ENCODE measurements around the gene LIX1L.
A peak's percentile ranks its signal among the peaks of the same experiment; 100 is the strongest.

LIX1L gene

GRCh38 chr1:145987926-145988325, 30.1 kb upstream of the LIX1L start:
- Histone ChIP-seq H3K36me3 (peaks cover 20% of the 10 kb centered on the region), H3K27me3 (no peaks in the 10 kb centered on the region), H3K4me3 (ENCODE audit: low read depth in 1 of 2, low read length in 1 of 2) (no peak overlapping the region), H3K9me3 (no peaks in the 10 kb centered on the region), H3K4me1 (ENCODE audit: control insufficient read depth in 1 of 2, insufficient read depth in 1 of 2, low read depth in 1 of 2, low read length in 1 of 2) (peaks cover 75 to 78% of the 10 kb centered on the region in 2 experiments), H3K27ac (peak overlapping the region; percentile 56)
- no peak for TF ChIP-seq CTCF (IDR thresholded peaks at IDR 0.05)

GRCh38 chr1:145986551-145986950, 28.7 kb upstream of the LIX1L start:
- H3K4me1 ChIP-seq (ENCODE audit: control insufficient read depth in 1 of 2, insufficient read depth in 1 of 2, low read depth in 1 of 2, low read length in 1 of 2), result peaks cover 75 to 77% of the 10 kb centered on the region in 2 experiments

GRCh38 chr1:145985502-145986439, 28.0 kb upstream of the LIX1L start:
- Histone ChIP-seq H3K4me1 (ENCODE audit: control insufficient read depth in 1 of 2, insufficient read depth in 1 of 2, low read depth in 1 of 2, low read length in 1 of 2) (peaks cover 82% of the 10 kb centered on the region in 2 experiments), H3K27ac (peak overlapping the region; percentile 98), H3K36me3 (peaks cover under 1% of the 10 kb centered on the region), H3K9me3 (no peaks in the 10 kb centered on the region), H3K27me3 (no peaks in the 10 kb centered on the region), H3K4me3 (ENCODE audit: low read depth in 1 of 2, low read length in 1 of 2) (peak overlapping the region; percentile 53 to 58)
- no peak for TF ChIP-seq CTCF (IDR thresholded peaks at IDR 0.05)

More at GRCh38 chr1:145986551-145986950, 28.7 kb upstream of the LIX1L start:
- H3K4me3 ChIP-seq (ENCODE audit: low read depth in 1 of 2, low read length in 1 of 2), result peak overlapping the region; percentile 53 to 58
- H3K36me3 ChIP-seq, result peaks cover 7% of the 10 kb centered on the region
- no peaks in the 10 kb centered on the region for H3K9me3 ChIP-seq
- no peak for TF ChIP-seq CTCF (IDR thresholded peaks at IDR 0.05)
- no peaks in the 10 kb centered on the region for H3K27me3 ChIP-seq
- H3K27ac ChIP-seq, result peak overlapping the region; percentile 98

GRCh38 chr1:145985129-145985501, 27.3 kb upstream of the LIX1L start:
- Histone ChIP-seq H3K4me3 (ENCODE audit: low read depth in 1 of 2, low read length in 1 of 2) (peak overlapping the region; percentile 53 to 58), H3K9me3 (no peaks in the 10 kb centered on the region), H3K27ac (peak overlapping the region; percentile 98), H3K27me3 (no peaks in the 10 kb centered on the region), H3K36me3 (no peaks in the 10 kb centered on the region), H3K4me1 (ENCODE audit: control insufficient read depth in 1 of 2, insufficient read depth in 1 of 2, low read depth in 1 of 2, low read length in 1 of 2) (peaks cover 88% of the 10 kb centered on the region in 2 experiments)
- no peak for TF ChIP-seq CTCF (IDR thresholded peaks at IDR 0.05)

- no peaks in the 10 kb centered on the region for H3K9me3 ChIP-seq
- no peaks in the 10 kb centered on the region for H3K27me3 ChIP-seq
- no peak for TF ChIP-seq CTCF (IDR thresholded peaks at IDR 0.05)
- peak overlapping the region in 1 of 2 experiments; percentile 58 for H3K4me3 ChIP-seq (ENCODE audit: low read depth in 1 of 2, low read length in 1 of 2)
- H3K27ac ChIP-seq, result peak overlapping the region; percentile 99
- H3K4me1 ChIP-seq (ENCODE audit: control insufficient read depth in 1 of 2, insufficient read depth in 1 of 2, low read depth in 1 of 2, low read length in 1 of 2), result peaks cover 93 to 95% of the 10 kb centered on the region in 2 experiments
- no peaks in the 10 kb centered on the region for H3K36me3 ChIP-seq
Measured at GRCh38 chr1:145983960-145984830, 26.4 kb upstream of the LIX1L start.
